GM10248 (cell line): ENCODE data around the gene MAPK9.

Experiments used
- CTCF ChIA-PET: fragments of 300-600 bp; sonication (Branson Sonifier 250); formaldehyde crosslinking; extraction: SDS; loops from one replicate; lab custom pipeline; 2021; ENCODE audit warnings: antibody characterized with exemption; lab: Yijun Ruan, JAX
- POLR2A ChIA-PET: fragments of 350-650 bp; sonication (Branson Sonifier 250); formaldehyde crosslinking; extraction: SDS; loops from one replicate; lab custom pipeline; 2020; ENCODE audit warnings: antibody characterized with exemption; lab: Yijun Ruan, JAX
- DNase-seq: peaks from one replicate; pipeline ENCODE4 v3.0.0; 2012; ENCODE audit errors: extremely low spot score
- TF ChIP-seq, protein P1 (sequence below): IDR thresholded peaks from 2 replicates; pipeline ENCODE4 v1.5.1; 2012; ENCODE audit warnings: mild to moderate bottlenecking, low read depth; ENCODE audit errors: extremely low read depth, missing control alignments, control extremely low read depth

MAPK9 gene

DNA sequence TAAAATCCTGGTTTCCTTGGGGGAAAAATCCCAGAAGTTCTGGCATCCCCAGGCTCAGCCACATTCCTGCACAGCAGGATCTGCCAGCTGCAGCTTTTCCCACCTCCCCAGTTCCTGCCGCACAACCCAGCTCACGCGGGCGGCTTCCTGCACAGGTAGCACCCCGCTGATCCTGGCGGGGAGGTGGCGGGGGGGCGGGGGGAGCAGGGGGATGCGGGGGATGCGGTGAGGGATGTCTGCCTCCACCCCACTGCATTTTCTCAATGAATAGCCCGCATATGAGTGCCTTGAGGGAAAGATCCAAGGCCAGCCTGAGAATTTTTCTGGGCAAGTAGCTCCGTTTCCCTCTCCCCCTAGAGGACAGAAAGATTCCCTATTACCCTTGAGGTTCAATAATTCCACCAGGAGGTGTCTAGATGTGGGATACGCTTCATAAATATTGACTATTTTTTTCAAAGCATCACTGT is 40.2 kb upstream of the MAPK9 start:
- DNase-seq = no peak
- ChIA-PET CTCF (interaction anchor here (4.7 kb wide), 1 partner anchor 38 kb away, joined by 27 read pairs; no protein-coding TSS in a partner anchor), POLR2A (interaction anchor here (0.7 kb wide), 1 partner anchor 121 kb away, joined by 3 read pairs; no protein-coding TSS in a partner anchor)
- TF ChIP-seq, protein P1, sequence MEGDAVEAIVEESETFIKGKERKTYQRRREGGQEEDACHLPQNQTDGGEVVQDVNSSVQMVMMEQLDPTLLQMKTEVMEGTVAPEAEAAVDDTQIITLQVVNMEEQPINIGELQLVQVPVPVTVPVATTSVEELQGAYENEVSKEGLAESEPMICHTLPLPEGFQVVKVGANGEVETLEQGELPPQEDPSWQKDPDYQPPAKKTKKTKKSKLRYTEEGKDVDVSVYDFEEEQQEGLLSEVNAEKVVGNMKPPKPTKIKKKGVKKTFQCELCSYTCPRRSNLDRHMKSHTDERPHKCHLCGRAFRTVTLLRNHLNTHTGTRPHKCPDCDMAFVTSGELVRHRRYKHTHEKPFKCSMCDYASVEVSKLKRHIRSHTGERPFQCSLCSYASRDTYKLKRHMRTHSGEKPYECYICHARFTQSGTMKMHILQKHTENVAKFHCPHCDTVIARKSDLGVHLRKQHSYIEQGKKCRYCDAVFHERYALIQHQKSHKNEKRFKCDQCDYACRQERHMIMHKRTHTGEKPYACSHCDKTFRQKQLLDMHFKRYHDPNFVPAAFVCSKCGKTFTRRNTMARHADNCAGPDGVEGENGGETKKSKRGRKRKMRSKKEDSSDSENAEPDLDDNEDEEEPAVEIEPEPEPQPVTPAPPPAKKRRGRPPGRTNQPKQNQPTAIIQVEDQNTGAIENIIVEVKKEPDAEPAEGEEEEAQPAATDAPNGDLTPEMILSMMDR = no peak

DNA sequence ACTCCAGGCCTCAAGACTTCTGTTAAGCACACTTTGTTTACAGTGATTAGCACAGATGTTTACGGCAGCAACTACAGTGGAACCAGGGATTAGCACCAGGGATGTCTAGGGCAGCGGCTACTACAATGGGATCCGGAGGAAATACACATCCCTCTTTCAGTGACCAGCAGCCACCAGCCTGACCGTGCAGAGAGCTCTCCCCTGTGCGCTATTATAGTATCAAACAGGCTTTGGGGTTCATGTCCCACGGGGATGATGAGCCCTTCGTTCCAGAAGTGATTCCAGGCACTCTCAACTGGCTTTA is 39.7 kb upstream of the MAPK9 start:
- DNase-seq = no peak
- POLR2A ChIA-PET = interaction anchor here (0.7 kb wide), 1 partner anchor 120 kb away, joined by 3 read pairs; no protein-coding TSS in a partner anchor
- TF ChIP-seq, protein P1 = no peak
- CTCF ChIA-PET = interaction anchor here (4.0 to 4.7 kb wide), 2 partner anchors 37 to 129 kb away, joined by 23 to 27 read pairs; no protein-coding TSS in a partner anchor

DNA sequence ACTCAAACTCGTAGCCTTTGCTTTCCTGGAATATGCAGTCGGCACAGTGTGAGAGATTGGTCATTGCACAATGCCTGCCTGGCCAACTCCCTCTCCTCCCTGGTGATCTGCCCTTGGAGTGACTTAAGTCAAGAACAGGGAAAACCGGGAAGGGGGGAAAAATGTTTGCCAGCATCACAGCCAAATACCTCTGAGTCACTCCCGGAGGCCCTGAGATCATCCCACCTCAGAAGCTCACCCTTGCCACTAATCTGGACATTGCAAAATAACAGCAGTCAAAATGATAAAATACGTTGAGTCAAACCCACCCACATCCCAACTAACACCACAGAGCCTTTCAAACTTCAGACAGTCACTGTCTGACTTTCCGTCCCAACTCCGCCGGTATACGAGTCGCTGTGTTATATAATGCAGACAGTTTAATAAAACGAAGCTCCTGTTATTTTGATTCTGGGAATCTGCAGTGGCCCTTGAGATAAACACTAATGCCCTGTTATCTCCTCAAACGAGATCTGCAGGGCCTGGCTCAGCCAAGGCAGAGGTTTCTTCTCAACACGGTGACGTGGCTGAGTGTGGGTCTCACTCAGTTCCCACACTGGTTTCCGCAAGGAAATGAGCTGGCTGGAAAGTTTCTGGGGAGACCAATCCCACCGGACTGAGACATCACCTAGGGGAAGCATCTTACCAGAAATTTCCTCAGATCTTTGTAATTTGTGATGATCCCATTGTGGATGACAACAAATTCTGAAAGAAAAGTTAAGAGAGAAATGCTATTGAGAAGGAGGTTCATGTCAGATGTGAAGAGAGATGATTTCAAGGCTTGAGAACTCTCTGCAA is 39.1 kb upstream of the MAPK9 start:
- CTCF ChIA-PET = interaction anchor here (3.6 to 4.7 kb wide), 4 partner anchors 28 to 129 kb away, joined by 23 to 73 read pairs (median 38); partner anchors contain the start of gene MAPK9
- TF ChIP-seq, protein P1 = no peak
- no peak for DNase-seq
- POLR2A ChIA-PET = no interaction called here

DNA sequence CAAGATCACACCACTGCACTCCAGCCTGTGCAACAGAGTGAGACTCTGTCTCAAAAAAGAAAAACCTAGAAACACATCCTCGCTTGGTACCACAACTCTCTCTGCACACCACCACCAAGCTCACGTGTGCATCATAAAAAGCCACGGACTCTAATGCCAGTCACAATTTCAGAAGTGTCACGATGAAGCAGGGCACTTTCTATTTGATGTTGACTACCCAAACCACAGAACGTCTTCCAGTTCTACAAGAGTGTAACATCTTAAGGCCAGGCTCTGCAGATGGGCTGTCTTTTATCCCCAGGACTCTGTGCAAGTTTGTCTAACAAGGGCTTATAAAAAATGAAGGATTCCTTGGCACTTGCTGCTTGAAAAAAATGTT is 38.4 kb upstream of the MAPK9 start:
- no peak for DNase-seq
- ChIA-PET CTCF (interaction anchor here (2.3 to 4.0 kb wide), 4 partner anchors 27 to 205 kb away, joined by 12 to 73 read pairs (median 36); partner anchors contain the start of gene MAPK9), POLR2A (no interaction called here)
- TF ChIP-seq, protein P1 = no peak

DNA sequence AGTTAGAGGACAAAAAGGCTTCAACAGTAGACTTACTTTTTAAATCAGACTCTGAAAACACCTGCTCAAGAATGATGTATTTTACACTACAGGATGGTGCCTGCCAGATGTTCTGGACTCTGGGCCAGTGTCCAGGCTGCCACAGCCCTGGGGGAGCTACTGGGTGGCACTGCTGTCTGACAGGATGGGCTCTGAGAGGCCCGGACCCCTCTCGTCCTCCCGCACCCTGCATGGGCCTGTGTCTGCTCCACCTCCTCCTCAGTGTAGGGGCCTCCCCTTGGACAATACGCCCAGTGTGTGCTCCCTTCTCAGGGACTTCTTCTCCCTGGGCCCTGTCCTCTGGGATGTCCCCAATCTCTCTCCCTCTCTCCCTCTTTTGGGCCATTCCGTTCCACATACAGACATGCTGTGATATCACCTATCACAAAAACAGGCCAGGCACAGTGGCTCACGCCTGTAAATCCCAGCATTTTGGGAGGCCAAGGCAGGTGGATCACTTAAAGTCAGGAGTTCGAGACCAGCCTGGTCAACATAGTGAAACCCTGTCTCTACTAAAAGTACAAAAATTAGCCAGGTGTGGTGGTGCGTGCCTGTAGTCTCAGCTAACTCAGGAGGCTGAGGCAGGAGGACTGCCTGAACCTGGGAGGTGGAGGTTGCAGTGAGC is 37.9 kb upstream of the MAPK9 start:
- POLR2A ChIA-PET = no interaction called here
- TF ChIP-seq, protein P1 = no peak
- DNase-seq = no peak
- CTCF ChIA-PET = interaction anchor here (0.9 to 4.0 kb wide), 21 partner anchors 10 to 438 kb away, joined by 3 to 73 read pairs (median 7); partner anchors contain the start of gene MAPK9

DNA sequence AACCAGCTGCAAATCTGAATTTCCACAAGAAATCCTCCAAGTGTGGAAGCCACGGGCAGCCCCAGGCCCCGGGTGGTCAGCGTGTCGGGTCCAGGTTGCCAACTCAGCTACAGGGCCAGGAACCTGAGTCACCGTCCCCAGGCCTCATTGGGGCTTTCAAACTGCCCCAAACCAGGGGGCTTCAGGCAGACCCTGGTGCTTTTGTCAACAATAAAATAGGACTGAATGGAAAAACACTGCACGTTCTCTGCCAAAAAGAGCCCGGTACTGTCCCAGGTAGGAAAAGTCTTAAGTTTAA is 37.2 kb upstream of the MAPK9 start:
- CTCF ChIA-PET = interaction anchor here (0.7 to 4.0 kb wide), 42 partner anchors 10 to 566 kb away, joined by 3 to 73 read pairs (median 4); partner anchors contain the start of genes GFPT2, MAPK9 and RASGEF1C
- POLR2A ChIA-PET = no interaction called here
- no peak for DNase-seq
- TF ChIP-seq, protein P1 = no peak
